Endothelial cell (in vitro differentiated cells): ENCODE data around the gene RNF224. TPM values are rescaled to one million over a fixed set of nuclear protein-coding genes. Genes with fewer than 3 reads are reported as not detected.

Experiments
- DNase-seq: peaks from one replicate; pipeline ENCODE4 v3.0.0; 2021; ENCODE audit warnings: low spot score
- H3K27ac Mint-ChIP-seq: one replicate; pipeline ENCODE4 v1.8.0; 2021; ENCODE audit warnings: mixed read lengths, inconsistent platforms; ENCODE audit not compliant: unreplicated experiment
- H3K27me3 Mint-ChIP-seq: one replicate; pipeline ENCODE4 v1.8.0; 2021; ENCODE audit warnings: mild to moderate bottlenecking, moderate library complexity, mixed read lengths, inconsistent platforms; ENCODE audit not compliant: unreplicated experiment
- H3K36me3 Mint-ChIP-seq: one replicate; pipeline ENCODE4 v1.8.0; 2021; ENCODE audit warnings: mild to moderate bottlenecking, low read depth, mixed read lengths, inconsistent platforms; ENCODE audit not compliant: unreplicated experiment
- H3K4me1 Mint-ChIP-seq: one replicate; pipeline ENCODE4 v1.8.0; 2021; ENCODE audit warnings: mild to moderate bottlenecking, mixed read lengths, inconsistent platforms; ENCODE audit not compliant: unreplicated experiment
- H3K4me3 Mint-ChIP-seq: one replicate; pipeline ENCODE4 v1.8.0; 2021; ENCODE audit warnings: mild to moderate bottlenecking, mixed read lengths, inconsistent platforms; ENCODE audit not compliant: unreplicated experiment
- H3K9me3 Mint-ChIP-seq: one replicate; pipeline ENCODE4 v1.8.0; 2021; ENCODE audit warnings: mixed read lengths, inconsistent platforms; ENCODE audit not compliant: unreplicated experiment
- CTCF ChIP-seq: fragments of 200-600 bp; sonication (generic); IDR thresholded peaks from one replicate; pipeline ENCODE4 v1.5.0; 2021; ENCODE audit warnings: antibody characterized with exemption; ENCODE audit not compliant: unreplicated experiment
- total RNA-seq: library from RNA; stranded (reverse); fragmentation: NEBNext Ultra II Directional; extraction: Animal tissue kit (Norgen Biotek cat#: 25700); gene quantifications from one replicate; pipeline ENCODE4 v1.2.1, GENCODE V29; 2021; ENCODE audit not compliant: unreplicated experiment

RNF224 gene
- total RNA-seq, 1 donor from 2014 or later: not detected

- Mint-ChIP-seq H3K36me3 (no peaks in the 10 kb centered on the region), H3K9me3 (no peaks in the 10 kb centered on the region), H3K4me1 (no peaks in the 10 kb centered on the region), H3K27ac (no peak overlapping the region), H3K27me3 (peaks cover 2% of the 10 kb centered on the region), H3K4me3 (no peak overlapping the region)
- no peak for TF ChIP-seq CTCF
- DNase-seq: no peak
These were observed 6.1 kb downstream of the RNF224 start for GRCh38 chr9:137233143-137233980.

GRCh38 chr9:137234055-137234697, 6.9 kb downstream of the RNF224 start:
- Mint-ChIP-seq H3K27ac (no peak overlapping the region), H3K4me3 (no peak overlapping the region), H3K9me3 (no peaks in the 10 kb centered on the region), H3K4me1 (no peaks in the 10 kb centered on the region), H3K27me3 (peaks cover 2% of the 10 kb centered on the region), H3K36me3 (peaks cover 3% of the 10 kb centered on the region)
- TF ChIP-seq CTCF: no peak
- no peak for DNase-seq

GRCh38 chr9:137234758-137235423, 7.6 kb downstream of the RNF224 start:
- DNase-seq: no peak
- Mint-ChIP-seq H3K27ac (no peak overlapping the region), H3K4me3 (no peak overlapping the region), H3K27me3 (peaks cover 4% of the 10 kb centered on the region), H3K36me3 (peaks cover 3% of the 10 kb centered on the region), H3K4me1 (no peaks in the 10 kb centered on the region), H3K9me3 (no peaks in the 10 kb centered on the region)
- no peak for TF ChIP-seq CTCF

GRCh38 chr9:137235424-137236237, 8.3 kb downstream of the RNF224 start:
- no peak for DNase-seq
- no peak overlapping the region for H3K4me3 Mint-ChIP-seq

More at GRCh38 chr9:137235424-137236237, 8.3 kb downstream of the RNF224 start:
- Mint-ChIP-seq H3K36me3 (peaks cover 3% of the 10 kb centered on the region), H3K4me1 (no peaks in the 10 kb centered on the region), H3K9me3 (no peaks in the 10 kb centered on the region), H3K27ac (no peak overlapping the region), H3K27me3 (peaks cover 4% of the 10 kb centered on the region)
- TF ChIP-seq CTCF: no peak
